Ureter (tissue), 1 donor: ENCODE data around the gene SULT1E1. TPM values are rescaled to one million over a fixed set of nuclear protein-coding genes. Genes with fewer than 3 reads are reported as not detected.

Experiments
- DNase-seq: peaks from one replicate; pipeline ENCODE4 v3.0.0-alpha.2; 2020; ENCODE audit warnings: low spot score
- total RNA-seq: library from RNA; stranded (reverse); gene quantifications from one replicate; pipeline ENCODE4 v1.2.4, GENCODE V29; 2023
- donor health status: DM: yes; HTN: yes; CAD: no.

SULT1E1 gene, protein sequence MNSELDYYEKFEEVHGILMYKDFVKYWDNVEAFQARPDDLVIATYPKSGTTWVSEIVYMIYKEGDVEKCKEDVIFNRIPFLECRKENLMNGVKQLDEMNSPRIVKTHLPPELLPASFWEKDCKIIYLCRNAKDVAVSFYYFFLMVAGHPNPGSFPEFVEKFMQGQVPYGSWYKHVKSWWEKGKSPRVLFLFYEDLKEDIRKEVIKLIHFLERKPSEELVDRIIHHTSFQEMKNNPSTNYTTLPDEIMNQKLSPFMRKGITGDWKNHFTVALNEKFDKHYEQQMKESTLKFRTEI
- 6.0 TPM for total RNA-seq

DNA sequence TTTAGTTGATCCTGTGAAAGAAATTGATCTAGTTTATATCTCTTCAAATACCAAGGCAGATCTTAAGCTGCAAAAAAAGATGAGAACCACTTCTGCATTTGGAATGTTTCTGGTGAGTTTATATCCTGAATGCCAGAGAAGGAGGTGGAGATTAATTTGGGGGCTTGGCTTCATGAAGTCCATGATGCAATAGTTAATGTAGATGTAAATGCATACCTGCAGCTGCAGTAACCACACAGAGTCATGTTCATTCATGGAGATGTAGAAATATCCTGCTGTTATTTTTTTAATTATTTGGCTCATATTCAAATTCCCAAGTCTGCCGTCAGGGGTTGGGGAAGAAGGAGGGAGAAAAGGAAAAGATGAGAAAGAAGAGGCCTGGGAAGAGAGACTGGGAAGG, at the start of gene SULT1E1:
Gene SULT1E1 (minus strand): TSS at position 94 of the 400 bp plus-strand sequence. CDS start 2,501 bp downstream, outside the sequence.
- no peak for DNase-seq

DNA sequence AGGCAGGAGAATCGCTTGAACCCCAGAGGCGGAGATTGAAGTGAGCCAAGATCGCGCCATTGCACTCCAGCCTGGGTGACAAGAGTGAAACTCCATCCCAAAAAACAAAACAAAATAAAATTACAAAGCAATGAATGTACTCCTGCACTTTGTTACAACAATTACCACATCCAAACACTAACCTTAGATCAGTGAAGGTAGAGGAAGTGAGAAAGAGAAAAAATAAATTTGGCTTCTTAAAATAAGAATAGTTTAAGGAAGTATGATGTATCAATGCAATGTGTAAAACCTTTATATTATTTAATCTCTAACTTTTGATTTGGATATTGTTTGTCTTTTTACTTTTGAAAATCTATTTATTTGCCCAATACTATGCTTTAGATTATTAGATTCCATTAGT, 49.2 kb upstream of the SULT1E1 start:
- no peak for DNase-seq

DNA sequence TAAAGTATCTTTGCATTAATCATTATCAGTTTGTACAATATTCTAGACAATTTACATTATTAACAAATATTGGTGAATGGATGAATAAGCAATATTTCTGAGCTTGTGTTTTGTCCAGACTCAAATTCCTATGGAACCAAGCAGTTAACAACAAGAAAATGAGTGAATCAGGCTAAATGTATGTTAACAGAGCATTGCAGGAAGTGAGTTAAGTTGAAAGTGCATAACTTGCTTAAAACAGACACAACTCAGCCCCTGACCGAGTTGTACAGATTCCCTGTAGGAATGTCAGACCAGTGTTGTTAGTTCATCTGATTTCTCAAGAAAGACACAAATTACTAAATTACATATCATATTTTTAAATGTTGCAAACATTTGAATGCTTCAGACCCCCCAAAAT, 47.2 kb upstream of the SULT1E1 start:
- no peak for DNase-seq

DNA sequence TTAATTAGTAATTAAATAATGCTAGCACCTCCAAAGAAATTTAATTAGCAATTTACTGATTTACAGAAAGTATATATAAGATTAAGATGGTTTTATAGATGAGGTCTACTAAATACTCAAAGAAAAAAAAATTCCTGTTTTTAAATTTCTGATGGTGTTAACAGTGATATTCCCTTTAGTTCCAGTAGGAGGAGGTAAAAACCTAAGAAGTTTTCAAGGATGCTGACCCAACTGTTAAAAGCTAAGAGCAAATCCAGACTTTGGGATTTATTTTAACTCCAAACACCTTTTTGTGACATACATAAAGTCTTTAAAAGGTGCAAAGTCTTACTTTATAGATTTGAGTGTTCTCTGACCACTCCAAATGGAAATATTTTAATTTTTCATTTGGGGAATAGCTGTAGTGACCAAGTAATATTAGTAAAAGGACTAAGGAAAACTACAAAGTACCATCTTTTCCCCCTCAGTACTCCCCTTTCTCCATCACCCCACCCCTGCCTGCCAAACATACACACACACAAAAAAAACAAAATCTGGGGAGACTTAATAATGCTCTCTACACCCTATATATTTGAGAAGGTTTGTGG, 36.7 kb upstream of the SULT1E1 start:
- DNase-seq = no peak

DNA sequence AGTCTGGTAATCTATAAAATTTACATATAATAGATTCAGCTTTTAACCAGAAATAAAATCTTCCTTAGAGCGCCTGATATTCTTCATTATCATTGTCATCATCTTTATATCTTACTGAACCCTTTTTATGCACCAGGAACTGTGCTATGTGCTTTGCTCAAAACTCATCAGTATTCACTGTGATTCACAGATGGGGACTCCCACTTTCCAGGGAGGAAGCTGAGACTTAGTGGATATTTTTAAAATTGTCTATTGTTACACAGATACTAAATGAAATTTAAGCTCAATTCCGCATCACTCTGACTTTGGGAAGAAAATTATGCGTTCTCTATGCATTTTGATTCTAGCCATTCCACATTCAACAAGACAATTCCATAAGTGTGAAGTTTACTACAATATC, 34.8 kb upstream of the SULT1E1 start:
- DNase-seq = no peak

DNA sequence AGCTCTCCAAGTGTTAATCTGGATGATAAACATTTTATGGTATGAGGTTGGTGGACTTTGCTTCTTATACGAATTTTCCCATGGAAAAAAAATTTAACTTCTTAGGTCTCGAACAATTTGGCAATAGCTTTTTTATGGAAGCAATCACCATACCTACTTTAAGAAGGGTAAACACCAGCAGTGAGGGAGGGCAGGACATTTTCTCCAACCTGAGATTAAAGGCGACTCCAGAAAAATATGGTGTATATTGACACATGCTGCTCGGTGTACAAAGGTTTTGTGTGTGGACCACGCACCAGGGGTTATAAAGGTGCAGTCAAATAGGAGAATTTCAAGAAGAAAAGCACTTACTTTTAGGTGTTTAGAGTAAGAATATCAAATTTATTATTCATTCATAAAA, 34.2 kb upstream of the SULT1E1 start:
- no peak for DNase-seq

DNA sequence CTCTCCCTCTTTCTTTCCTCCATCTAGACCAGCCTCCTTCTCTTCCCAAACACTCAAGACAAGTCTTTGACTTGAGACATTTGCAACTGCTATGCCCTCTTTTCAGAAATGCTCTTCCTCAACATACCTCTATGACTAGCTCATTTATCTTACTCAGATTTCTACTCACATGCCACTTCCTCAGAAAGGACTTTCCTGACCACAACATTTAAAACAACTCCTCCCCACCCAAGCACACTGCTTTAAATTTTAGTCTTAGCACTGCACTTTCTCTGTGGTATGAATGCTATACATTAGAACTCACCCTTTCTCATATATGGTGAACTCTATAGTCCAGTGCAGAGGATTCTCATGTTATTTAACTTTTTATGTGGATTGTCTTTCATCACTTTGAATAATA, 28.4 kb upstream of the SULT1E1 start:
- no peak for DNase-seq

DNA sequence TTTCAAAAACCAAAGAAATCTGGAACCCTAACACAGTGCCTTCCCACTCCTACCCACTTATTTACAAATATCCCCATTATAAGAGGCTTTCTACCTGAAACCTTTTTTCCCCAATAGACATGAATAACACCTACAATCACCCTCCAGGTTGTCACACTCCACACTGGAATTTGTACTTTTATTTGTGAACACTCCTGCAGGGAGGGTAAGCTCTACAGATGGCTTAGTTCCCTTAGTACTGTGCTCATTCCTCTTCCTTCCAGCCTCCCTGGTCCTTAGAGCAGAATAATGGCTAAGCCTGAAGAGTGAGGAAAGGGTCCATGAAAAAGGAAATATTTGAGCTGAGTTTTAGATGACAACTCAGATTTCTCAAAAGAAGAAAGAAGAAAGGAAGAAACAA, 22.2 kb upstream of the SULT1E1 start:
- no peak for DNase-seq

DNA sequence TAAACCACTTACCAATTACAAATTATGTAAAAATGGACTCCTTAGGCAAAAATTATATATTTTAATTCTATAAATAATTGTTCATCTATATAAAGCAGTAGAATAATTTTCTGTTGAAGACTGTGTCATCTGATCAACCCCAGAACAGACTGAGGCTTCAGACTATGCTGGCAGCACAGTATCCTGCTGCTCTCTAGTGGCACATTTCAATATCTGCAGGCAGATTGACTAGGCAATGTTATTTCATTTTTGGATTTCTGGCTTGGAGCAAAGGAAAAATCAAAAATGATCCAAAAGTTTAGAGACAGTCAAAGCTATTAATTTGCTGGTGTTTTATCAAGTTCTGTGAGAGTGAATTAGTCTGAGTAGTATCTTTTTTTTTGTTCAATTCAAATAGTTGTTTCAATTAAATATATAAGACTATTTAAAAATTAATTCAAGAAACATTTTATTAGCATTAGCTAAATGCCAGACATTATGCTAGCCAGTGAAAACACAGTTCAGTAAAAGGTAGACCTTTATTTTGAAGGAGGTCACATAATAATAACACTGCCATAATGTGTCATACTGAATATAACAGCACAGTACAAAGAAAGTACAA, 21.3 kb upstream of the SULT1E1 start:
- DNase-seq = no peak

DNA sequence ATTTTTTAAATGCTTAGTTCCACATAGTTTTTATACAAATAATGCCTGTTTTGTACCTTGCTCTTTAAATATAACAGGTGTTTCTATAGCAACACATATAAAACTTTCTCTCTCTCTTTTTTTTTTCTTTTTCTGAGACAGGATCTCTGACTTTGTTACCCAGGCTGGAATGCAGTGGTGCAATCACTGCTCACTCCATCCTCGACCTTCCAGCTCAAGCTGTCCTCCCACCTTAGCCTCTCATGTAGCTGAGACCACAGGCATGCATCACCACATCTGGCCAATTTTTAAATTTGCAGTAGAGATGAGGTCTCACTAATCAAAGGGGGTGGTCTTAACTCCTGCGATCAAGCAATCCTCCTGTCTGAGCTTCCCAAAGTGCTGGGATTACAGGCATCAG, 18.3 kb upstream of the SULT1E1 start:
- no peak for DNase-seq

DNA sequence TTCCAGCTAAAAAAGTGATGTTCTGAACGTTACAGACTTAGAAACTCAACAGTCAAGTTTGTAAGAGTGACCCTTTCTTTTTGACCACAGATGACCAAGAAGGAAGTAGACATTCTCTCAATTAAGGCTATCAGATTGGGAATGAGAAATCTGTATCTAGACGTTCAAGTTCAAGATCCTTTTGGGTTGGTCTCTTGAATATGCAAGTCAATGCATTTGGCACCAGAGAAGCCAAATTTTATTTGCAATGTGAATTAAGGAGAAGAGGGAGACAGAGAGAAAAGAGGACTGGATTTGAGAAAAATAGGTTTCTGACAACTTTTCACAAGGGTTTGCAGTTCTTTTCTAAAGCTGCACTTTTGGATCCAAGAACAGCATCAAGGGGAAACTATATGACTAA, 17.5 kb upstream of the SULT1E1 start:
- DNase-seq = no peak

DNA sequence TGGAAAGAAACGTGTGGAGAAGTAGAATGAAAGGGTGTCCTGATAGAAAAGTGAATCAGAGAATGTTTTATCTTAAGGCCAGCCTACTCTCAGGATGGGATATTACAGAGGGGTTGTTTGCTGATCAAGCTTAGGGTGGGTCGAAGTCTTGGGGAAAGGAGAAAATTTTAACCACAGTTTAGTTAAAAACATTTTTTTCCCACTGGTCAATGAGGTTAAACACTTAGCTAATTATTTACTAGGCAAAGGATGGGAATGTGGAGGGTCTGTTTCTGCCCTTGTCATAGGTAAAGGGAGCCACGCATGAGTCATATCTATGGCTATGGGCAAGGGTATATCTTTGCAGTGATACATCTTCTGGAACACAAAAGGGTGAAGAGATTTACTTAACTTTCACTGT, 16.1 kb upstream of the SULT1E1 start:
- no peak for DNase-seq

DNA sequence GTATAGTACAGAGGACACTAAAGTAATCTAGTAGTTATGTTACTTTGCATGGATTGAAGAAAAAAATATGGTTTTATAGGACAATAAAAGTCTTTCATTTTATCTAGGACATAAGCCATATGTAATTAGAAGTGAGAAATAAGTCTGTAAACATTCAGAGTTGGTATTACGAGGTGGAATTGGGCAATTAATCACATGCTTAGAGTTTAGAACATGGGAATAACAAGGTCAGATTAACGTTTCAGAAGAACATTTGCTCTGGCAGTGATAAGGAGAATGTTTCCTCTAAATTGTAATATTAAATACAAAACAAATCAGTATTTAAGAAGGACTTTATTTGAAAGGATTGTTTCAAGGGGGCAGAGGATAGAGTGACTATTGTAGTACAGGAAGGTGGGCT, 15.6 kb upstream of the SULT1E1 start:
- DNase-seq = no peak

DNA sequence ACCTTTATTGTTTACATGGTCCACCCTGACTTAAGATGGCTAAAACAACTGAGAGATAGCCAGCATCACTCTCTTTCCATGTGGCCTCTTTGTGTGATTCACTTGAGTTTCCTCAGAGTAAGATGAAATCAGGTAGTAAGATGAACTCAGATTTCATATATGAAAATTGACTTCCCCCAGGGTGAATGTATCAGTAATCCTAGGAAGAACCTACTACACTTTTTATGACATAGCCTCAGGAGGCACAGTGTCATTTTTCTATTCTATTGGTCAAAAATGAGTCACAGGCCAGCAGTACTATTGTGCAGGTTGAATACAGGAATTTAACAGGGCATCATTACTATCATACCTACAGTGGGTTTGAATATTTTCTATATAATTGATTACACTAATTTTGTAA, 14.6 kb upstream of the SULT1E1 start:
- DNase-seq = no peak

DNA sequence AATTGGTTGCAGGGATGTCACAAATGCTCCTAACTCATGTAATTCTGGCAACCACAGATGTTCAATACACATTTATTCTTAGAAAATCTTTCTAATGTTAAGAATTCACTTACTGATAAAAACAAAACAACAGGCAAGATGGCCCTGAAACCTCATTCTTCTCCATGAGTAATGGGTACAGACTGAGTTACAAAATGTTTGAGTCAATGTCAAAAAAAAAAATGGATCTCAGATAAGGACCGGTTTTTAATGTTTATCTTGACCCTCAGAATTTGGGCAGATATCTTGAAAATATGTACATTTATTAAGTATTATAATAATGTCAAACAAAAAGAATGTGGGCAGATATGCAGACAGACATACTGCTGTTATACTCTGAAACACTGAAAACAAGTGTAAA, 1.8 kb upstream of the SULT1E1 start:
- no peak for DNase-seq

DNA sequence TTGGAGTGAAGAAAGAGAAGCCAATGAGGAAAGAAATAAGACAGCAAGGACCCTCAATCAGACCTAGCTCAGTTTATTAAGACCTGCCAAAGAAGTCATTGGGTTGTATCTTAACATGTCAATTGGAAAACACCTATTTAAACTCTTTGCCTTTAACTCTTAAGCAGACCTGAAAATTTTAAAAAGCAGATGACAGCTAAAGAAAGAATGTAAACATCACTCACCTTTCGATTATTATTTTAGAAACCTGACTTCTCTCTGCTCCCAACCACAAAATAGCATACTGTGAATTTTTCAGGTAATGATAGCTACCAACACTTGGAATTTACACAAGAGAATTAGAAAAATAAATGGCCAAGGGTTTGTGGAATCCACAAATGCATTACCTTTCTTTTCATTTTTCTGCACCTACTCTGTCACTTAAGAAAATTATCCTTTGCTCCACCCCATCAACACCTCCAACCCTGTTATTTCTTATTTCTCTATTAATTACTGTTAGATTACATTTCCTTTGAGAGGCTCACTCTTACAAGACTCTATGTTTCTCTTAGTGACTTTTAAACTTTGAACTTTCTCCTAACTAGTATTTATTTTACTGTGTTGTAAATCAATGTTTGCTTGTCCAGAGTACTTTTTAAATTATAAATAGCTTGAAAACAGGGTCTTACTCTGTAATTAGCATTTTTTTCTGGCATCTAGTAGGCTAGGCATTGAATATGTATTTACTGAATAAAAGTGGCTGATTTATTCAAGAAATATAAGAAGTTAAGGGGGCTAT, 765 bp upstream of the SULT1E1 start:
- DNase-seq = no peak

DNA sequence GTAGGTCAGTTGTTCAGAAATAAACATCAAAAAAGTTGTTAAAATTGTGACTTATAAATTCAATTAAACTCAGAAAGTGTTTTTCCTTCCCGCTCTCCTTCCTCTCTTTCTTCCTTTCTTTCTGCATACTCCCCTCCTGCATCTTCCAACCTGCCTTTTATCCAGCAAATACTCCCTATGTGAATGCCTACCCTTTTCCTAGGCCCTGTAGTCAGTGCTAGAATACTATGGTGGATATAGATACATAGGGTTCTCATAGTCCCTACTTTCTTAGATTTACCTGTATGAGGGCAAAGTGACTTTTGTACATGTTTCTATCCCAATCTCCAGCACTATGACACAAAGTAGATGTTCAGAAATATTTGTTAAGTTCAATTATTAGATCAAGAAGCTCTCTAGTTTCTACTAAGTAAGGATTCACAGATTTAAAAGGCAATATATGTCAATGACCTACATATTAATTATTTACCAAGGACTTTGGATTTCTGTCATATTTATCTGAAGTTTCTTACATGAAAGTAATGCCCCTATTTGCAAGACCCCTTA, 732 bp downstream of the SULT1E1 start:
- DNase-seq = no peak

DNA sequence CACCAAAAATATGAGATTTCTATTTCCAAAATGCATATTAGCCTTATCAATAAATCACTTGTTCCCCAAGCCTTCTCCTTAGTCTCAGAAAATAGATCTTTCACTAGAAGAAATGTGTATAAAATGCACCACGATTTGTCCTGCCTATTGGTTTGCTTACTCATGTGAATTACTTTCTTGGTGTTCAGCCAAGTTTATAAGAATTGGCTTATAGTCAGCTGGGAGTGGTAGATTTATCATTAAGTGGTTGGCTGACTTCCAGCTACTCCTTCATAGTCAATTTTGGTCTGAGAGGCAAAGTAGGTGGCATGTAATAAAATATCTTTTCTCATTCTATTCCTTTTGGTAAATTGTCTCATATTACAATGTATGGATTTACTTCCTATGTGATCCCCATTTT, 1.3 kb downstream of the SULT1E1 start:
- DNase-seq = no peak

DNA sequence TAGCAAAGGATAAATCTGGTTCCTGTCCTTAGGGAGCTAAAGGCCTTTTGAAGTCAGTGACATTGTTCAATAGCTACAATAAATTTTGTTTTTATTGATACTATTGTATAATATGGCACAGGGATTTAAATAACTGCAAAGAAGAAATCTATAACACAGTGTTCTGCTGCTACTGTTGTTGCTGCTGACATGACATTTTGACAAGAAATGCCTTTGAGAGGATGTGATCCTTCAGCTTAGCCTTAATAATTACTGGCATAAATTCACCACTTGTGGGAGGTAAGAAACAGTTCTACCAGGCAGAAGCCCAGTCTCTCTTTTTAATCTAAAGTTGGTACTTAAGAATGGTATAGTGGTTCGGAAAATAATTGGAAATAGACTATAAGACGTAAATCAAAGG, 4.1 kb downstream of the SULT1E1 start:
- DNase-seq = no peak

DNA sequence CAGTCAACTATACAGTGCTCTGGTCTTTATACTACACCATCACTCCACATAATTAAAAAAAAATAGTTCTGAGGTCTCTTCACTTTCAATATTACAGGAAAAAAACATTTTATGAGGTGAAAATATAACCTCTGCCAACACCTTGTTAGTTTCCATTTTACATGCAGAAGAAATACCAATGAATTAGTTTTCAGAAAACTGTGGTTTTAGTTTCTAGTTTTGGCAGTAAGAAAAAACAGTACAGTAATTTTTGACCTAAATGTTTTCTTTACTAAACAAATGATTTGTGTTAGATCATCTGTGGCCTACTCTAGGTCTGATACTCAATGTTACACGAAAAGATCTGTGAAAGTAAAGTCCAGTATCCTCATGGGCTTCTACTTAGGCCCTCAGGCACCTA, 10.0 kb downstream of the SULT1E1 start:
- no peak for DNase-seq

DNA sequence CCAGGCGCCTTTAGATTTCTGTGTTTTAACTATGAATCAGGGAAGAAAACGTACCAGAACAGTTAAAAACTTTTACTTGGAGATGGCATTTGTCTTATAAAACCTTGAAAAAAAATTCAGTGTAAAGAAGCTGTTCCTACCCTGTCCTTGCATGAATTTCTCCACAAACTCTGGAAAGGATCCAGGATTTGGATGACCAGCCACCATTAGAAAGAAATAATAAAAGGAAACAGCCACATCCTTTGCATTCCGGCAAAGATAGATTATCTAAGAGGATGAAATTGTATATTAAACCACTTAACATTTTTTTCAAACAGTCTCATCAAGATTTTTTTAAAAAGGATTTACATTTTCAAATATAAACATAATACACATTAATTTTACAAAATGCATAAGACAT, 10.6 kb downstream of the SULT1E1 start:
- DNase-seq = no peak

DNA sequence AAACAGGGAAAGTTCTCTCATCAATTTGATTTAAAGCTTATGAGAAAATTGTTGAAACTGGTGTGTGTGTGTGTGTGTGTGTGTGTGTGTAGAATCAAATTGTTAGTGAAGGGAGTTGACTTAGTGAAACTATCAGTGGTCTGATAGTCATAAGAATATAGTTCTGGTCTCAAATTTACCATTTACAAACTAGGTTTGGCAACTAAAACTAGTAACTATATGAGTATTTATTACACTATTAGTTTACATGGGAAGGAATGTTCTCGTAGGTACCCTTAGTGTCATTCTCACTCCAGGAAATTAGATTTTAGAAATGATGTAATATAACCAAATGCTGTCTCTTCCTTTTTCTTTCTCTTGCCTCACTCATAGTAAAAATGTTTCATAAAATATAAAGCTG, 11.9 kb downstream of the SULT1E1 start:
- DNase-seq = no peak

DNA sequence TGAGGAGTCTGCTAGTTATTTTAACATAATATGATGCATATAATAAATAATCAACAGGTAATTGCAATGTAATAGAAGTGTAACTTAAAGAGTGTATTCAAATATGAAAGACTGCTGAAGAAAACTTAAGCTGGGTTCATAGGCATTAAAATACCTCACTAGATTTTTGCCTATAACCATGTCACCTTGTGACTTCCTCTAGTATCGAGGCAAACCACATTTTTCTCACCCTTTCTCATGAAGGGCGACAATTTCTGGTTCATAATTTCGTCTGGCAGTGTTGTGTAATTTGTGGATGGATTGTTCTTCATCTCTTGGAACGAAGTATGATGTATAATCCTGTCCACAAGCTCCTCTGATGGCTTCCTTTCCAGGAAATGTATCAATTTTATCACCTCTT, 16.0 kb downstream of the SULT1E1 start:
- no peak for DNase-seq
